GM10266 (cell line): ENCODE data around the gene SIGLEC9.

Source experiments
- DNase-seq: peaks from one replicate; pipeline ENCODE4 v3.0.0; 2012; ENCODE audit errors: extremely low spot score
- CTCF ChIP-seq: IDR thresholded peaks from 2 replicates; pipeline ENCODE4 v1.5.1; 2012; ENCODE audit warnings: mild to moderate bottlenecking, low read depth; ENCODE audit not compliant: control insufficient read depth, insufficient read depth; ENCODE audit errors: missing control alignments

SIGLEC9 gene

GRCh38 chr19:51123802-51124201 lies 904 bp upstream of the SIGLEC9 start:
- no peak for TF ChIP-seq CTCF
- DNase-seq = no peak

GRCh38 chr19:51124216-51124615 lies 490 bp upstream of the SIGLEC9 start:
- TF ChIP-seq CTCF = no peak
- DNase-seq = no peak

GRCh38 chr19:51125421-51126075 lies 842 bp downstream of the SIGLEC9 start:
- DNase-seq = no peak
- no peak for TF ChIP-seq CTCF

- no peak for DNase-seq
- no peak for TF ChIP-seq CTCF
These were observed 2.3 kb downstream of the SIGLEC9 start for GRCh38 chr19:51127032-51127431.

GRCh38 chr19:51127755-51128154 lies 3.0 kb downstream of the SIGLEC9 start:
- DNase-seq = no peak
- no peak for TF ChIP-seq CTCF

GRCh38 chr19:51128227-51128626 lies 3.5 kb downstream of the SIGLEC9 start:
- DNase-seq = no peak
- no peak for TF ChIP-seq CTCF

GRCh38 chr19:51129716-51130115 lies 5.0 kb downstream of the SIGLEC9 start:
- TF ChIP-seq CTCF = no peak

More at GRCh38 chr19:51129716-51130115, 5.0 kb downstream of the SIGLEC9 start:
- no peak for DNase-seq
